HL-60 (cell line): ENCODE data around the gene CNGA1.
A peak's percentile ranks its signal among the peaks of the same experiment; 100 is the strongest.
"Not testable (repeated sequence)": the region's sequence is repeated elsewhere in the genome, so short reads cannot be mapped to it uniquely, and the experiment has no call there.

Experiments used
- DNase-seq, 2 experiments: peaks; one replicate each; pipeline ENCODE4 v3.0.0-alpha.2; 2010 to 2020; ENCODE audit warnings: low read depth in 1 of 2, low spot score in 1 of 2
- H3K27ac ChIP-seq: fragments of 250-450 bp; sonication (Bioruptor Pico); replicated peaks from 2 replicates; pipeline ENCODE4 v1.5.1; 2020; ENCODE audit warnings: mild to moderate bottlenecking, moderate library complexity
- H3K27me3 ChIP-seq: fragments of 250-450 bp; sonication (Bioruptor Pico); 2 replicates; pipeline ENCODE4 v1.5.1; 2021; ENCODE audit warnings: mild to moderate bottlenecking, moderate library complexity; ENCODE audit not compliant: insufficient read depth, poor library complexity, severe bottlenecking
- H3K4me3 ChIP-seq: replicated peaks from 2 replicates; pipeline ENCODE4 v1.5.1; 2011; ENCODE audit warnings: mild to moderate bottlenecking, control low read depth, low read length; ENCODE audit not compliant: insufficient read depth
- GABPA ChIP-seq: IDR thresholded peaks from 2 replicates; pipeline ENCODE4 v1.6.1; 2012; ENCODE audit warnings: low read depth
- POLR2AphosphoS5 ChIP-seq: IDR thresholded peaks from 2 replicates; pipeline ENCODE4 v1.6.1; 2012; ENCODE audit warnings: low read depth
- SPI1 ChIP-seq: IDR thresholded peaks from 2 replicates; pipeline ENCODE4 v1.6.1; 2012; ENCODE audit warnings: low read depth, mild to moderate bottlenecking, borderline replicate concordance
- TF ChIP-seq, protein P1 (sequence below): IDR thresholded peaks from 2 replicates; pipeline ENCODE4 v1.6.1; 2012; ENCODE audit warnings: low read depth; ENCODE audit not compliant: insufficient replicate concordance
- TF ChIP-seq, protein P2 (sequence below): IDR thresholded peaks from one replicate; pipeline ENCODE4 v1.5.1; 2011; ENCODE audit warnings: low read length, control low read depth, inconsistent platforms; ENCODE audit not compliant: insufficient read depth

The CNGA1 gene

DNA sequence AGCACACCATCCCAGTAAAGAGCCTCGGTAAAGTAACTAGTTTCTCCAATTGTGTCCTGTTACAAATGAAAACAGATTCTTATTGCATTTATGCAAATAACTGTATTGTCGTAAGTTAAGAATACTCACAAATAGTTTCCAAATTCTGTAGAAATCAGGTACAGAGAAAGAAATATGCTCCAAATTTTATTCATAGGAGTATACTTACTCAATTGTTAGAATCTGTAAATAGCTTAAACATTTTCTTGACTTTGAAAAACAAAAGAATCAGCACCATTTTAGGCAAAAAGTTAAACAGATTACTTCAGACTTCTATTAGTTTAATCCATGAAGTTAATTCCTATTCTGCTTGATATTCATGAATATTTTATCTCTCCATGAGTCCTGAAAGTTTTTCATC is 10.7 kb downstream of the CNGA1 start:
- no peaks in the 10 kb centered on the region for H3K27me3 ChIP-seq
- no peak for DNase-seq
- no peak overlapping the region for H3K27ac ChIP-seq
- TF ChIP-seq, protein P1, sequence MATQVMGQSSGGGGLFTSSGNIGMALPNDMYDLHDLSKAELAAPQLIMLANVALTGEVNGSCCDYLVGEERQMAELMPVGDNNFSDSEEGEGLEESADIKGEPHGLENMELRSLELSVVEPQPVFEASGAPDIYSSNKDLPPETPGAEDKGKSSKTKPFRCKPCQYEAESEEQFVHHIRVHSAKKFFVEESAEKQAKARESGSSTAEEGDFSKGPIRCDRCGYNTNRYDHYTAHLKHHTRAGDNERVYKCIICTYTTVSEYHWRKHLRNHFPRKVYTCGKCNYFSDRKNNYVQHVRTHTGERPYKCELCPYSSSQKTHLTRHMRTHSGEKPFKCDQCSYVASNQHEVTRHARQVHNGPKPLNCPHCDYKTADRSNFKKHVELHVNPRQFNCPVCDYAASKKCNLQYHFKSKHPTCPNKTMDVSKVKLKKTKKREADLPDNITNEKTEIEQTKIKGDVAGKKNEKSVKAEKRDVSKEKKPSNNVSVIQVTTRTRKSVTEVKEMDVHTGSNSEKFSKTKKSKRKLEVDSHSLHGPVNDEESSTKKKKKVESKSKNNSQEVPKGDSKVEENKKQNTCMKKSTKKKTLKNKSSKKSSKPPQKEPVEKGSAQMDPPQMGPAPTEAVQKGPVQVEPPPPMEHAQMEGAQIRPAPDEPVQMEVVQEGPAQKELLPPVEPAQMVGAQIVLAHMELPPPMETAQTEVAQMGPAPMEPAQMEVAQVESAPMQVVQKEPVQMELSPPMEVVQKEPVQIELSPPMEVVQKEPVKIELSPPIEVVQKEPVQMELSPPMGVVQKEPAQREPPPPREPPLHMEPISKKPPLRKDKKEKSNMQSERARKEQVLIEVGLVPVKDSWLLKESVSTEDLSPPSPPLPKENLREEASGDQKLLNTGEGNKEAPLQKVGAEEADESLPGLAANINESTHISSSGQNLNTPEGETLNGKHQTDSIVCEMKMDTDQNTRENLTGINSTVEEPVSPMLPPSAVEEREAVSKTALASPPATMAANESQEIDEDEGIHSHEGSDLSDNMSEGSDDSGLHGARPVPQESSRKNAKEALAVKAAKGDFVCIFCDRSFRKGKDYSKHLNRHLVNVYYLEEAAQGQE = no peak
- TF ChIP-seq POLR2AphosphoS5 = no peak
- TF ChIP-seq, protein P2, sequence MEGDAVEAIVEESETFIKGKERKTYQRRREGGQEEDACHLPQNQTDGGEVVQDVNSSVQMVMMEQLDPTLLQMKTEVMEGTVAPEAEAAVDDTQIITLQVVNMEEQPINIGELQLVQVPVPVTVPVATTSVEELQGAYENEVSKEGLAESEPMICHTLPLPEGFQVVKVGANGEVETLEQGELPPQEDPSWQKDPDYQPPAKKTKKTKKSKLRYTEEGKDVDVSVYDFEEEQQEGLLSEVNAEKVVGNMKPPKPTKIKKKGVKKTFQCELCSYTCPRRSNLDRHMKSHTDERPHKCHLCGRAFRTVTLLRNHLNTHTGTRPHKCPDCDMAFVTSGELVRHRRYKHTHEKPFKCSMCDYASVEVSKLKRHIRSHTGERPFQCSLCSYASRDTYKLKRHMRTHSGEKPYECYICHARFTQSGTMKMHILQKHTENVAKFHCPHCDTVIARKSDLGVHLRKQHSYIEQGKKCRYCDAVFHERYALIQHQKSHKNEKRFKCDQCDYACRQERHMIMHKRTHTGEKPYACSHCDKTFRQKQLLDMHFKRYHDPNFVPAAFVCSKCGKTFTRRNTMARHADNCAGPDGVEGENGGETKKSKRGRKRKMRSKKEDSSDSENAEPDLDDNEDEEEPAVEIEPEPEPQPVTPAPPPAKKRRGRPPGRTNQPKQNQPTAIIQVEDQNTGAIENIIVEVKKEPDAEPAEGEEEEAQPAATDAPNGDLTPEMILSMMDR = no peak
- no peak for TF ChIP-seq SPI1
- no peak for TF ChIP-seq GABPA
- no peak overlapping the region for H3K4me3 ChIP-seq

DNA sequence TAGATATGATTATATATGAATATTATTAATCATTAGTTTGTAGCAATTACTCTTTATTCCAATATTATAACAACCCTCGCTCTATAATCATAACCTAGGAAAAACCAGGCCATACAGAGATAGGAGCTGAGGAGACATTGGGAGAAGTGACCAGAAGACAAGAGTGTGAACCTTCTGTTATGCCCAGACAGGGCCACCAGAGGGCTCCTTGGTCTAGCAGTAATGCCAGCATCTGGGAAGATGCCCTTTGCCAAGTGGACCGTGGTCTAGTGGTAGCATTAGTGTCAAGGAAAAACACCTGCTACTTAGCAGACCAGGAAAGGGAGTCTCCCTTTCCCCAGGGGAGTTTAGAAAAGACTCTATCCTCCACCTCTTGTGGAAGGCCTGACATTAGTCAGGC is 12.9 kb downstream of the CNGA1 start:
- TF ChIP-seq, protein P2 = peak; percentile 29
- H3K27me3 ChIP-seq, H3K27ac ChIP-seq, H3K4me3 ChIP-seq: not testable (repeated sequence)
- peak in 1 of 2 experiments; percentile 51 for DNase-seq

- no peak overlapping the region for H3K27ac ChIP-seq
- H3K27me3 ChIP-seq = no peaks in the 10 kb centered on the region
- DNase-seq = no peak
- no peak overlapping the region for H3K4me3 ChIP-seq
- TF ChIP-seq, protein P2 = no peak
- TF ChIP-seq, protein P1 = peak; percentile 47
Observed at GRCh38 chr4:48002267-48002666, 14.2 kb downstream of the CNGA1 start.

DNA sequence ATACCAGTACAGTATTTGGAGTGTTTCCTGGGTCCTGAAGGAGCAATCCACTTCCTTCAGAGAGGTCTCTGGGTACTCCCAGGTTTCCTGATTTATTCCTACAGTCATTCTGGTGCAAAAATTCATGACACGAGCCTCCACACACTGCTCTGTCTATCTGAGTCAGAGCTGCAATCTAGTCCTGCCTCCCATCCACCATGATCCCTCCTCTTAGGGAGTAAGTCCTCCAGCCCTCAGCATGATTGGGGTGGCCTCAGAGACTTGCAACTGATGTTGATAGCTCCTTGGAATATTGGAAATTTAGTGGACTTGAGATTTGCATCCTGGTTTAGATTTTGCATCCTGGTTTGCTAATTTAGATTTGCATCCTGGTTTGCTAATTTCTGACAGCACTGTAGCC is 20.5 kb downstream of the CNGA1 start:
- no peak for DNase-seq
- no peak overlapping the region for H3K4me3 ChIP-seq
- H3K27ac ChIP-seq = no peak overlapping the region
- no peak for TF ChIP-seq POLR2AphosphoS5
- TF ChIP-seq, protein P2 = no peak
- TF ChIP-seq SPI1 = no peak
- no peak for TF ChIP-seq GABPA
- TF ChIP-seq, protein P1 = no peak
- H3K27me3 ChIP-seq = no peaks in the 10 kb centered on the region

DNA sequence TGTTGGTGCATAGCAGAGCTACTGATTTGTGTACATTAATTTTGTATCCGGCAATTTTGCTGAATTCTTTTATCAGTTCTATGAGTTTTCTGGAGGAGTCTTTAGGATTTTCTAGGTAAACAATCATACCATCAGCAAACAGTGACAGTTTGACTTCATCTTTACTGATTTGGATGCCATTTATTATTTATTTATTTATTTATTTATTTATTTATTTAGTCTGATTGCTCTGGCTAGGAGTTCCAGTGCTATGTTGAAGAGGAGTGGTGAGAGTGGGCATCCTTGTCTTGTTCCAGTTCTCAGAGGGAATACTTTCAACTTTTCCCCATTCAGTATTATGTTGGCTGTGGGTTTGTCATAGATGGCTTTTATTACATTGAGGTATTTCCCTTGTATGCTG is 24.0 kb downstream of the CNGA1 start:
- not testable (repeated sequence) for H3K27ac ChIP-seq, H3K4me3 ChIP-seq, DNase-seq, H3K27me3 ChIP-seq
